Breast epithelium (tissue), 4 donors: Measurements from ENCODE around the gene ST6GALNAC2. TPM values are rescaled to one million over a fixed set of nuclear protein-coding genes. Genes with fewer than 3 reads are reported as not detected.
A peak's percentile ranks its signal among the peaks of the same experiment; 100 is the strongest.

Experiments used
- DNase-seq, 2 donors: peaks; one replicate each; pipeline ENCODE4 v3.0.0-alpha.2; 2019; ENCODE audit warnings: low spot score in 2 of 2
- H3K27ac ChIP-seq, 2 donors: fragments of 200-600 bp; sonication (generic) in 1 of 2; one replicate each; pipeline ENCODE4 v1.5.1; 2016 to 2019; ENCODE audit warnings: mild to moderate bottlenecking in 1 of 2
- H3K27me3 ChIP-seq, 2 donors: fragments of 200-600 bp; sonication (generic) in 1 of 2; one replicate each; pipeline versions ENCODE4 v1.5.1 to v1.6.0; 2017 to 2019; ENCODE audit warnings: control low read depth in 1 of 2, mild to moderate bottlenecking in 1 of 2
- H3K36me3 ChIP-seq: fragments of 200-600 bp; one replicate; pipeline ENCODE4 v1.5.1; 2019
- H3K4me1 ChIP-seq, 2 donors: fragments of 200-600 bp; sonication (generic); one replicate each; pipeline ENCODE4 v1.5.1; 2016 to 2019; ENCODE audit warnings: control low read depth in 1 of 2
- H3K4me3 ChIP-seq, 3 donors: fragments of 200-600 bp; sonication (generic); 1 replicate in 2 of 3; 2 replicates in 1 of 3; pipeline ENCODE4 v1.5.1; 2016 to 2019; ENCODE audit warnings: mild to moderate bottlenecking in 3 of 3, moderate library complexity in 2 of 3
- H3K9me3 ChIP-seq, 2 donors: fragments of 200-600 bp; sonication (generic) in 1 of 2; one replicate each; pipeline ENCODE4 v1.5.1; 2016 to 2019; ENCODE audit warnings: control low read depth in 1 of 2
- CTCF ChIP-seq, 3 donors: fragments of 450-650 bp; IDR thresholded peaks; one replicate each; pipeline ENCODE4 v1.5.1; 2016 to 2017; ENCODE audit warnings: antibody characterized with exemption in 3 of 3, mild to moderate bottlenecking in 3 of 3, moderate library complexity in 3 of 3
- POLR2A ChIP-seq: fragments of 450-650 bp; IDR thresholded peaks from one replicate; pipeline ENCODE4 v1.6.1; 2016; ENCODE audit warnings: antibody characterized with exemption, mild to moderate bottlenecking, moderate library complexity
- POLR2AphosphoS5 ChIP-seq, 3 donors: sonication (generic); formaldehyde crosslinking; IDR thresholded peaks; one replicate each; pipeline ENCODE4 v1.6.1; 2017; ENCODE audit warnings: antibody characterized with exemption in 3 of 3
- intact Hi-C: fragments of 100-400 bp; cut with DNase I; formaldehyde crosslinking; loops from one replicate; pipeline ENCODE4 v1.15.1; 2023; ENCODE audit warnings: low total_unique reads
- total RNA-seq, 3 donors: library from RNA; depleted of rRNA; stranded (reverse); fragments of >200 nt; gene quantifications; one replicate each; pipeline ENCODE4 v1.1.0, GENCODE V29; 2016

ST6GALNAC2 gene
- total RNA-seq, 3 donors from 2014 or later, result 10.5 to 39.8 (median 12.0) TPM

DNA sequence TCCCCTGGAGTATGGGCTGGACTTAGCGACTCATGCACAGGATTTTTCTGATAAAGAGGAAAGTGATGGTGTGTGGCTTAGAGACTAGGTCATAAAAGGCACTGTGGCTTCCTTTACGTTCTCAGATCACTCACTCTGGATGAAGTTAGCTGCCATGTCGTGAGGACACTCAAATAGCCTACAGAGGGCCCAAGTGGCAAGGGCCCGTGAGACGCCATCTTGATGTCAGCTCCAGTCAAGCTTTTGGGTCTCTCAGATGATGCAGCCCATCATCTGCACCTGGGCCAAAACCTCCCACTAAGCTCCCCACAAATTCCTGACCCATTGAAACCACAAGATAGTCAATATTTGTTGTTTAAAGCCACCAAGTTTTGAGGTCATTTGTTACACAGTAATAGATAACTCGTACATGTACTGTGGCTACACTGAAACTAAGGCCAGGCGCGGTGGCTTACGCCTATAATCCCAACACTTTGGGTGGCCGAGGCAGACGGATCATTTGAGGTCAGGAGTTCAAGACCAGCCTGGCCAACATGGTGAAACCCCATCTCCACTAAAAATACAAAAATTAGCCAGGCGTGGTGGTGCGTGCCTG is 14.7 kb downstream of the ST6GALNAC2 start:
- TF ChIP-seq POLR2A, result no peak
- no peak for TF ChIP-seq POLR2AphosphoS5 (IDR thresholded peaks at IDR 0.05)
- TF ChIP-seq CTCF (IDR thresholded peaks at IDR 0.05), result no peak
- Histone ChIP-seq H3K27me3 (no peaks in the 10 kb centered on the region), H3K27ac (peak overlapping the region; percentile 72 to 77), H3K4me3 (no peak overlapping the region), H3K36me3 (no peaks in the 10 kb centered on the region), H3K4me1 (peaks cover 0 to 6% of the 10 kb centered on the region in 2 donors), H3K9me3 (no peaks in the 10 kb centered on the region)
- DNase-seq, result no peak
- intact Hi-C loops, result no loop called here

- H3K27ac ChIP-seq, result peak overlapping the region; percentile 72 to 77
- no peaks in the 10 kb centered on the region for H3K27me3 ChIP-seq
- no peak for TF ChIP-seq CTCF (IDR thresholded peaks at IDR 0.05)
- no peak for TF ChIP-seq POLR2AphosphoS5 (IDR thresholded peaks at IDR 0.05)
- TF ChIP-seq POLR2A, result no peak
- H3K4me1 ChIP-seq, result peaks cover 0 to 6% of the 10 kb centered on the region in 2 donors
- H3K4me3 ChIP-seq, result no peak overlapping the region
- no peaks in the 10 kb centered on the region for H3K36me3 ChIP-seq
- no peak for DNase-seq
- intact Hi-C loops, result no loop called here
- no peaks in the 10 kb centered on the region for H3K9me3 ChIP-seq
These were observed 15.2 kb downstream of the ST6GALNAC2 start for GRCh38 chr17:76570457-76570856.

GRCh38 chr17:76569607-76570279 is 15.9 kb downstream of the ST6GALNAC2 start:
- Histone ChIP-seq H3K27me3 (no peaks in the 10 kb centered on the region), H3K27ac (peak overlapping the region; percentile 72 to 77), H3K4me1 (peaks cover 0 to 6% of the 10 kb centered on the region in 2 donors), H3K36me3 (no peaks in the 10 kb centered on the region), H3K9me3 (no peaks in the 10 kb centered on the region), H3K4me3 (no peak overlapping the region)
- TF ChIP-seq POLR2AphosphoS5 (IDR thresholded peaks at IDR 0.05), result no peak
- TF ChIP-seq CTCF (IDR thresholded peaks at IDR 0.05), result no peak
- TF ChIP-seq POLR2A, result no peak
- peak; percentile 48 to 75 for DNase-seq
- intact Hi-C loops, result no loop called here

- DNase-seq, result no peak
- H3K27ac ChIP-seq, result peak overlapping the region; percentile 72 to 77
- TF ChIP-seq POLR2AphosphoS5 (IDR thresholded peaks at IDR 0.05) (no peak), POLR2A (no peak), CTCF (IDR thresholded peaks at IDR 0.05) (no peak)
- no peaks in the 10 kb centered on the region for H3K36me3 ChIP-seq
- peaks cover 0 to 6% of the 10 kb centered on the region in 2 donors for H3K4me1 ChIP-seq
- intact Hi-C loops, result no loop called here
- no peak overlapping the region for H3K4me3 ChIP-seq
- no peaks in the 10 kb centered on the region for H3K9me3 ChIP-seq
- H3K27me3 ChIP-seq, result no peaks in the 10 kb centered on the region
These were observed 16.8 kb downstream of the ST6GALNAC2 start for GRCh38 chr17:76568811-76569221.
